Right lobe of liver (tissue), 6 donors: Measurements from ENCODE around the gene CEP112. TPM values are rescaled to one million over a fixed set of nuclear protein-coding genes. Genes with fewer than 3 reads are reported as not detected.

Experiments used
- ATAC-seq, 4 donors: fragments of 200-7000 bp; cut with Tn5 transposase; one replicate each; pipeline ENCODE4 v1.9.1; 2020; ENCODE audit warnings: mild to moderate bottlenecking in 4 of 4, moderate library complexity in 4 of 4
- DNase-seq, 3 donors: peaks; one replicate each; pipeline ENCODE4 v3.0.0-alpha.2; 2020
- H3K27ac ChIP-seq, 3 donors: fragments of 200-600 bp; one replicate each; pipeline ENCODE4 v1.8.0; 2022
- H3K27me3 ChIP-seq, 2 donors: fragments of 200-600 bp; one replicate each; pipeline ENCODE4 v1.8.0; 2022
- H3K36me3 ChIP-seq, 4 donors: fragments of 200-600 bp; sonication (generic) in 1 of 4; one replicate each; pipeline versions ENCODE4 v1.5.1 to v1.8.0; 2017 to 2022; ENCODE audit warnings: control low read depth in 1 of 4
- H3K4me1 ChIP-seq, 4 donors: fragments of 200-600 bp; sonication (generic) in 1 of 4; one replicate each; pipeline versions ENCODE4 v1.5.1 to v1.8.0; 2017 to 2022; ENCODE audit warnings: control low read depth in 1 of 4
- H3K4me3 ChIP-seq, 3 donors: fragments of 200-600 bp; one replicate each; pipeline ENCODE4 v1.8.0; 2022
- H3K9me3 ChIP-seq, 4 donors: fragments of 200-600 bp; sonication (generic) in 1 of 4; one replicate each; pipeline versions ENCODE4 v1.5.1 to v1.8.0; 2017 to 2022; ENCODE audit warnings: control low read depth in 1 of 4
- CTCF ChIP-seq, 4 donors: fragments of 200-600 bp in 3 of 4; fragments of 450-650 bp in 1 of 4; IDR thresholded peaks; one replicate each; pipeline versions ENCODE4 v1.5.1 to v1.8.0; 2016 to 2022; ENCODE audit warnings: antibody characterized with exemption in 4 of 4, mild to moderate bottlenecking in 2 of 4
- POLR2A ChIP-seq: fragments of 450-650 bp; IDR thresholded peaks from one replicate; pipeline ENCODE4 v1.6.1; 2017; ENCODE audit warnings: antibody characterized with exemption, mild to moderate bottlenecking
- WGBS: methylation state at CpG from one replicate; pipeline ENCODE4 v1.1.6; 2018; ENCODE audit warnings: low coverage, low lambda C conversion rate; ENCODE audit not compliant: insufficient coverage; ENCODE audit errors: missing lambda C conversion rate; 5-methylcytosine and 5-hydroxymethylcytosine counted together
- intact Hi-C, 2 donors: fragments of 100-400 bp; cut with DNase I; formaldehyde crosslinking; loops; one replicate each; pipeline versions ENCODE4 v1.11.2 to v1.14.1; 2022
- total RNA-seq, 6 experiments: library from RNA; depleted of rRNA in 2 of 6; stranded (reverse); fragments of >200 nt in 2 of 6; fragmentation: NEBNext Ultra II Directional in 3 of 6; extraction: Animal tissue kit (Norgen Biotek cat#: 25700) in 3 of 6; gene quantifications; one replicate each; pipeline versions ENCODE4 v1.1.0 to v1.2.4, GENCODE V29; 2016 to 2023
- donor health status: DM: no; HTN: yes; CAD: no.
- donor health status: DM: no; HTN: no; CAD: no.
- donor health status: DM: no; HTN: no; CAD: no.
- donor health status: DM: no; HTN: yes; CAD: no.
- donor health status: DM: no; HTN: yes; CAD: no.

Gene CEP112
- total RNA-seq, 6 experiments from 2014 or later: 2.2 to 4.6 (median 3.9) TPM

DNA sequence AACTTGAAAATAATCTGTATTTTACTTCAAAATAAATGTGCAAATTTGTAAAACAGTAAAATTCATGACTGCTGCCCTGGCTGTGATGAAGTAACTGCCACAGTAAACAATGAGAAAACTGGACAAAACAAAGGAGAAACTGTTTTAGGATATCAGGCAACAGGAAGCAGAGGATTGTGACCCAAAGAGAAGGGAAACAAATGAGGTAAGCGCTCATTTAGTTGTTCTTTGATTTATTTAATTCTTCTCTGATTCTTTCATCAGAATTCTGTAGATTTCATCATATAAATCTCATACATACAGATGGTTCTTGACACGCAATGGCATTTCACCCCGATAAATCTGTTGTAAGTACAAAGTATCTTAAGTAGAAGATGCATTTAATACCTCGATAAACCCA is 432.4 kb downstream of the CEP112 start:
- TF ChIP-seq CTCF (IDR thresholded peaks at IDR 0.05) (no peak), POLR2A (no peak)
- H3K4me1 ChIP-seq: no peaks in the 10 kb centered on the region
- no peaks in the 10 kb centered on the region for H3K27me3 ChIP-seq
- H3K9me3 ChIP-seq: no peaks in the 10 kb centered on the region
- no peaks in the 10 kb centered on the region for H3K36me3 ChIP-seq
- ATAC-seq (no peak), DNase-seq (no peak)
- 87% methylated on average over 4 of the region's 4 CpGs for WGBS
- H3K27ac ChIP-seq: no peak overlapping the region
- H3K4me3 ChIP-seq: no peak overlapping the region
- intact Hi-C loops: no loop called here

DNA sequence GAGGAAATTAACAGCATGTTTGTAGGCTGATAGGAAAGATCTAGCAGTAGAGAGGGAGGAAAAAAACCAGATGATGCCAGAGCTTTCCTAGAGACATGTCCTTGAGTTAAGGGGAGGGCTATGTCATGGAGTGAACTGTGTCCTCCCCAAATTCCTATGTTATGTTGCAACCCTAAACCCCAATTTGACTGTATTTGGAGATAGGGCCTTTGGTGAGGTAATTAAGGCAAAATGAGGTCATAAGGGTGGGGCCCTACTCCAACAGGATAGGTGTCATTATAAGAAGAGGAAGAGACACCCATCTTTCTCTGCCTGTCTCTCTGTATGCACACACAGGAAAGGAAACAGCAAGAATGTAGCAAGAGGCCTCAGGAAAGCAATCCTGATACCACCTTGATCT is 435.2 kb downstream of the CEP112 start:
- Histone ChIP-seq H3K27ac (no peak overlapping the region), H3K27me3 (no peaks in the 10 kb centered on the region), H3K36me3 (no peaks in the 10 kb centered on the region), H3K4me3 (no peak overlapping the region), H3K4me1 (no peaks in the 10 kb centered on the region), H3K9me3 (no peaks in the 10 kb centered on the region)
- TF ChIP-seq POLR2A: no peak
- no peak for TF ChIP-seq CTCF (IDR thresholded peaks at IDR 0.05)
- no peak for DNase-seq
- intact Hi-C loops: no loop called here
- ATAC-seq: no peak

DNA sequence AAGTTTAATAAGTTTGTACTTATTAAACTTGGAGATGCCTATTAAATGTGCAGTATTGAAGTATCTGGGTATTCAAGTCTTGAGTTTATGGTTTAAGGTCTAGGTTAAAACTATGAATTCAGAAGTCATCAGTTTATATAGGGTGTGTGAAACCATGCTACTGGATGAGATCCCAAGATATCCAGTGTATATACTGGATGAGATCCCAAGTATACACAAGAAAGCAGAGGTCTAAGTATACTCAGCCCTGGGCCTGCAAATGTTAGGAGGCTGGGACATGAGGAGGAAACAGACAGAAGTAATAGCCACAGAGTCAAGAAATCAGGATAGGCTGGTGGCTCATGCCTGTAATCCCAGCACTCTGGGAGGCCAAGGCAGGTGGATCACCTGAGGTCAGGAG is 436.1 kb downstream of the CEP112 start:
- Histone ChIP-seq H3K27me3 (no peaks in the 10 kb centered on the region), H3K27ac (no peak overlapping the region), H3K4me1 (peaks cover 0 to 3% (median 0%) of the 10 kb centered on the region in 4 donors), H3K4me3 (no peak overlapping the region), H3K9me3 (no peaks in the 10 kb centered on the region), H3K36me3 (no peaks in the 10 kb centered on the region)
- no peak for DNase-seq
- TF ChIP-seq POLR2A (no peak), CTCF (IDR thresholded peaks at IDR 0.05) (no peak)
- ATAC-seq: no peak
- intact Hi-C loops: no loop called here

GRCh38 chr17:65754630-65755029 is 437.3 kb downstream of the CEP112 start:
- no peak overlapping the region for H3K4me3 ChIP-seq
- DNase-seq (no peak), ATAC-seq (no peak)
- intact Hi-C loops: no loop called here
- WGBS: 68% methylated on average over 5 of the region's 7 CpGs
- H3K9me3 ChIP-seq: no peaks in the 10 kb centered on the region
- H3K27ac ChIP-seq: no peak overlapping the region
- H3K27me3 ChIP-seq: no peaks in the 10 kb centered on the region
- peaks cover 0 to 9% (median 0%) of the 10 kb centered on the region in 4 donors for H3K4me1 ChIP-seq
- H3K36me3 ChIP-seq: no peaks in the 10 kb centered on the region
- TF ChIP-seq POLR2A (no peak), CTCF (IDR thresholded peaks at IDR 0.05) (no peak)

DNA sequence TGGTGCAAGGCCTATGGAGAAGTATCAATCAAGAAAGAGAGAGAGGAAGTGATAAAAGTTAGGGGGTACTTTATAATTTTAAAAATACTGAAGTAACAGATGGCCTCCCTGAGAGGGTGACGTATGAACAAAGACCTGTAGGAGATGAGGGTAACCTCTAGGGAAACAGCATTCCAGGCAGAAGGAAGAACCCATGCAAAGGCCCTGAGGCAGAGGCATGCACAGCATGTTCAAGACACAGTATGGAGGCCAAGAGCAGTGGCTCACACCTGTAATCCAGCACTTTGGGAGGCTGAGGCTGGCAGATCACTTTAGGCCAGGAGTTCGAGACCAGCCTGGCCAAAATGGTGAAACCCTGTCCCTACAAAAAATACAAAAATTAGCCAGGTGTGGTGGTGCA is 437.9 kb downstream of the CEP112 start:
- 88% methylated on average over 1 of the region's 2 CpGs for WGBS
- no peak for TF ChIP-seq POLR2A
- TF ChIP-seq CTCF (IDR thresholded peaks at IDR 0.05): no peak
- no peak overlapping the region for H3K4me3 ChIP-seq
- H3K27ac ChIP-seq: no peak overlapping the region
- H3K9me3 ChIP-seq: no peaks in the 10 kb centered on the region
- DNase-seq (no peak), ATAC-seq (no peak)
- H3K4me1 ChIP-seq: peaks cover 0 to 9% (median 0%) of the 10 kb centered on the region in 4 donors
- H3K36me3 ChIP-seq: no peaks in the 10 kb centered on the region
- intact Hi-C loops: no loop called here
- no peaks in the 10 kb centered on the region for H3K27me3 ChIP-seq
